ENCODE measurements around the gene ADGRV1.

- no peak for TF ChIP-seq POLR2A (IDR thresholded peaks at IDR 0.05)
- no peak for TF ChIP-seq CTCF (IDR thresholded peaks at IDR 0.05)
Measured at GRCh38 chr5:91018200-91018599, 459.6 kb downstream of the ADGRV1 start.
